Stimulated activated CD8-positive, alpha-beta memory T cell treated with anti-CD3 and anti-CD28 coated beads, Interleukin-12 subunit alpha, Interleukin-12 subunit beta, amount 100 ng/mL, for 24 hours (primary cell): Measurements from ENCODE around the gene ADAM23.

Experiments
- DNase-seq: peaks from one replicate; pipeline ENCODE4 v3.0.0-alpha.2; 2020; ENCODE audit errors: extremely low read depth

The ADAM23 gene

GRCh38 chr2:206502729-206503128, 59.4 kb downstream of the ADAM23 start:
- no peak for DNase-seq

- no peak for DNase-seq
Observed at GRCh38 chr2:206511283-206511682, 68.0 kb downstream of the ADAM23 start.

- no peak for DNase-seq
Observed at GRCh38 chr2:206512999-206513398, 69.7 kb downstream of the ADAM23 start.

GRCh38 chr2:206515580-206515979, 72.2 kb downstream of the ADAM23 start:
- no peak for DNase-seq

GRCh38 chr2:206518997-206519396, 75.7 kb downstream of the ADAM23 start:
- DNase-seq: no peak

GRCh38 chr2:206520450-206520849, 77.1 kb downstream of the ADAM23 start:
- DNase-seq: no peak

GRCh38 chr2:206521115-206521514, 77.8 kb downstream of the ADAM23 start:
- DNase-seq: no peak

- DNase-seq: no peak
Observed at GRCh38 chr2:206521612-206522011, 78.3 kb downstream of the ADAM23 start.

- no peak for DNase-seq
Observed at GRCh38 chr2:206526416-206526815, 83.1 kb downstream of the ADAM23 start.

- DNase-seq: no peak
Observed at GRCh38 chr2:206527153-206527552, 83.8 kb downstream of the ADAM23 start.

- DNase-seq: no peak
Observed at GRCh38 chr2:206530727-206531126, 87.4 kb downstream of the ADAM23 start.

GRCh38 chr2:206531996-206532543, 88.7 kb downstream of the ADAM23 start:
- no peak for DNase-seq

- DNase-seq: no peak
Observed at GRCh38 chr2:206533977-206534376, 90.6 kb downstream of the ADAM23 start.

GRCh38 chr2:206535260-206535986, 92.1 kb downstream of the ADAM23 start:
- no peak for DNase-seq

- DNase-seq: no peak
Observed at GRCh38 chr2:206540757-206541156, 97.4 kb downstream of the ADAM23 start.

- no peak for DNase-seq
Observed at GRCh38 chr2:206543073-206543472, 99.7 kb downstream of the ADAM23 start.

GRCh38 chr2:206548383-206548782, 105.1 kb downstream of the ADAM23 start:
- no peak for DNase-seq

GRCh38 chr2:206555721-206556120, 112.4 kb downstream of the ADAM23 start:
- DNase-seq: no peak

- no peak for DNase-seq
Observed at GRCh38 chr2:206556357-206556949, 113.1 kb downstream of the ADAM23 start.

- no peak for DNase-seq
Observed at GRCh38 chr2:206557321-206557720, 114.0 kb downstream of the ADAM23 start.

- DNase-seq: no peak
Observed at GRCh38 chr2:206558492-206558891, 115.2 kb downstream of the ADAM23 start.

- no peak for DNase-seq
Observed at GRCh38 chr2:206561962-206562361, 118.6 kb downstream of the ADAM23 start.

GRCh38 chr2:206562375-206562774, 119.0 kb downstream of the ADAM23 start:
- no peak for DNase-seq
